Activated T-helper 1 cell treated with anti-CD3 and anti-CD28 coated beads, Interleukin-12 subunit alpha, Interleukin-12 subunit beta, Interleukin-2, Interleukin-4 antibody, amounts not matched to agents 30 ng/mL and 10 ng/mL and 1 ng/mL, durations not matched to agents 14 hours and 24 hours and 36 hours (primary cell): Measurements from ENCODE around the gene TIGD4. TPM values are rescaled to one million over a fixed set of nuclear protein-coding genes. Genes with fewer than 3 reads are reported as not detected.

Experiments
- DNase-seq: peaks from one replicate; pipeline ENCODE4 v3.0.0; 2021; ENCODE audit warnings: low spot score
- H3K27ac Mint-ChIP-seq: one replicate; pipeline ENCODE4 v1.8.0; 2021; ENCODE audit warnings: mild to moderate bottlenecking, mixed read lengths
- H3K27me3 Mint-ChIP-seq: one replicate; pipeline ENCODE4 v1.8.0; 2022; ENCODE audit warnings: mild to moderate bottlenecking, moderate library complexity, mixed read lengths; ENCODE audit not compliant: insufficient read depth
- H3K36me3 Mint-ChIP-seq: one replicate; pipeline ENCODE4 v1.8.0; 2021; ENCODE audit warnings: low read depth, mixed read lengths
- H3K4me1 Mint-ChIP-seq: one replicate; pipeline ENCODE4 v1.8.0; 2021; ENCODE audit warnings: low read depth, mixed read lengths
- H3K4me3 Mint-ChIP-seq: one replicate; pipeline ENCODE4 v1.8.0; 2021; ENCODE audit warnings: mild to moderate bottlenecking, moderate library complexity, mixed read lengths
- H3K9me3 Mint-ChIP-seq: one replicate; pipeline ENCODE4 v1.8.0; 2021; ENCODE audit warnings: mixed read lengths
- intact Hi-C: fragments of 100-400 bp; cut with micrococcal nuclease; formaldehyde crosslinking; loops from one replicate; pipeline ENCODE4 v1.15.1; 2024
- total RNA-seq: library from RNA; stranded (reverse); gene quantifications from 2 replicates; pipeline ENCODE4 v1.2.3, GENCODE V29; 2022

The TIGD4 gene
- total RNA-seq, 1 donor from 2014 or later: 0.57 TPM

DNA sequence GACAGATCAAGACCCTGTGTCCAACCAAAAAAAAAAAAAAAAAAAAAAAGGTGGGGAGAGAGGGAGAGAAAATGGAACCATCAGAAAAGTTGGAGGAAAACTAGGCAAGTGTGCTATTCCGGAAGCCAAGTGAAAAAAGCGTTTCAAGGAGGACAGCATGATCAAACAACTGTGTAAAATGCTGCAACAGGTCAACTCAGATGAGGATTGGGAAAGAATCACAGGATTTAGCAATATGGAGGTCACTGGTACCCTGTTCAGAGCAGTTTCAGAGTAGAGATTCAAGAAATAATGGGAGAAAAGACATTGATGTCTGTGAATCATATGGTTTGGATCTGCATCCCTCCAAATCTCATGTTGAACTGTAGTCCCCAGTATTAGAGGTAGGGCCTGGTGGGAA is 47.5 kb downstream of the TIGD4 start:
- no peak for DNase-seq
- Mint-ChIP-seq H3K4me3 (no peak overlapping the region), H3K27ac (no peak overlapping the region), H3K9me3 (no peaks in the 10 kb centered on the region), H3K4me1 (peaks cover 4% of the 10 kb centered on the region), H3K27me3 (peaks cover 8% of the 10 kb centered on the region), H3K36me3 (no peaks in the 10 kb centered on the region)
- intact Hi-C loops: loop anchor here (5.0 kb wide), 1 partner anchor 50 kb away; no protein-coding TSS in a partner anchor

DNA sequence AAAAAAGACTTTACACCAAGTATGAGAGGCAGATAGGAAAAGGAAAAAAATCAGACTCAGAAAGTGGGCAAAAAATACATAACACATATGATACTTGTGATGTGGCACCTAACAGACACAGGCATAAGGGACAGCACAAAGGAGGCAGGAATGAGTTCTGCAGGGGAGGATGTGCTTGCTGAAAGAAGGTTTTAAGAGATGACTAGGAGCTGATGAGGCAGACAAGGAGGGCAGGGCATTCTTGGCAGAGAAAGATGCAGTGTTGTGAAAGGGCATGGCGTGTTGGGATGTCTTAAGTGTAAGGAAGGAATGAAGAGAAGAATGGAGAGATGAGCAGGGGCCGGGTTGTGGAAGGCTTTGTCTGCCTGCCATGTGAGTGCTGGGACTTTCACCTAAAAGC is 50.1 kb downstream of the TIGD4 start:
- Mint-ChIP-seq H3K9me3 (no peaks in the 10 kb centered on the region), H3K4me3 (no peak overlapping the region), H3K27ac (no peak overlapping the region), H3K27me3 (peaks cover 3% of the 10 kb centered on the region), H3K36me3 (no peaks in the 10 kb centered on the region), H3K4me1 (no peaks in the 10 kb centered on the region)
- intact Hi-C loops: no loop called here
- no peak for DNase-seq

DNA sequence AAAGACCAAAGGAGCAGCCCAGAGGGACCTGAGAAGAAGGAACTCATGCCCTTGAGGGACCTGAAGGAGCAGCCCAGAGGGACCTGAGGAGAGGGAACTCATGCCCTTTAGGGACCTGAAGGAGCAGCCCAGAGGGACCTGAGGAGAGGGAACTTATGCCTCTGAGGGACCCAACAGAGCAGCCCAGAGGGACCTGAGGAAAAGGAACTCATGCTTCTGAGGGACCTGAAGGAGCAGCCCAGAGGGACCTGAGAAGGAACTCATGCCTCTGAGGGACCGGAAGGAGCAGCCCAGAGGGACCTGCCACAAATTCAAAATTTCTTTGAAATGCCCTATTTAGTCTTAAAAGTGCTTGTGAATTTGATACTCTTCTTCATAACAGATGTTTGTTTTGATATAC is 51.2 kb downstream of the TIGD4 start:
- no peaks in the 10 kb centered on the region for H3K36me3 Mint-ChIP-seq
- intact Hi-C loops: no loop called here

DNA sequence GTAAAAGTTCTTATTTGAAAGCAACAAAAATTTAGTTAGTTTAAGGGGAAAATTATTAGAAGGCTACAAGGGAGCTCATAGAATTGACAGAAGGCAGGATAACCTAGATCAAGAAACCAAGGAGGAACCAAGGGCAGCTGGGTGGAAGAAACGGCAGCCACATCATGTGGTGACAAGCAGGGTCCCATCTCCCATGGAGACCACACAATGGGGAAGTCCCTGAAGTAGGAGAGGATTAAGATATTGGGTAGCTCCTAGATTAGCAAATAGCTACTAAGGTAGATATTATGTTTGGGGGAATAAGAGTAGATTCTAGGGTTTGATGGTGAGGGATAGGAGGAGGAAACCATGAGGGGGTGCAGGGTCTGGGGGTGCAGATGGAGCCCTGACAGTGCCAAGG is 51.7 kb downstream of the TIGD4 start:
- intact Hi-C loops: no loop called here
- no peak overlapping the region for H3K4me3 Mint-ChIP-seq
- no peaks in the 10 kb centered on the region for H3K36me3 Mint-ChIP-seq
- no peaks in the 10 kb centered on the region for H3K9me3 Mint-ChIP-seq
- H3K27ac Mint-ChIP-seq: no peak overlapping the region
- no peak for DNase-seq
- peaks cover 5% of the 10 kb centered on the region for H3K4me1 Mint-ChIP-seq
- peaks cover 3% of the 10 kb centered on the region for H3K27me3 Mint-ChIP-seq

More for the DNA sequence above, 51.2 kb downstream of the TIGD4 start:
- H3K9me3 Mint-ChIP-seq: no peaks in the 10 kb centered on the region
- DNase-seq: no peak
- peaks cover under 1% of the 10 kb centered on the region for H3K4me1 Mint-ChIP-seq
- H3K27ac Mint-ChIP-seq: no peak overlapping the region
- peaks cover 3% of the 10 kb centered on the region for H3K27me3 Mint-ChIP-seq
- no peak overlapping the region for H3K4me3 Mint-ChIP-seq

DNA sequence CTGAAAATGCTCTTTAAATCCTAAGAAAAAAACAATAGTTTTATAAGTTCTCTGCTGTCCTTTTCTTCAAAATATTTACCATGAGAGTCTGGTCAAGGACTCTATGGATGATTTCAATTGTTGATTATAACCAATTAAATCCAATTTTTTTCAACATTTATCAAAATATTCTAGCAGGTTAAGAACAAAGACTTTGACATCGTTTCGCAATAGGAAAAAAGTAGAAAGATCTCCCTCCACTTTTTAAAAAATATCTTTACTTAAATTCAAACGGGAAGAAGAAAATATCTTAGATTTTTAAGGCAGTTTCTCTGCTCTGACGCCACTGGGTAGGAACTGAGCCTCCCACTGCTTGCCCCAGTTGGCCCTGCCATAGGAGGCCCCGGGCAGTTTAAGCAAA is 55.0 kb downstream of the TIGD4 start:
- intact Hi-C loops: no loop called here
- no peak overlapping the region for H3K27ac Mint-ChIP-seq
- no peaks in the 10 kb centered on the region for H3K9me3 Mint-ChIP-seq
- H3K36me3 Mint-ChIP-seq: no peaks in the 10 kb centered on the region
- peaks cover 5% of the 10 kb centered on the region for H3K4me1 Mint-ChIP-seq
- no peak overlapping the region for H3K4me3 Mint-ChIP-seq
- no peak for DNase-seq
- H3K27me3 Mint-ChIP-seq: peaks cover 6% of the 10 kb centered on the region

DNA sequence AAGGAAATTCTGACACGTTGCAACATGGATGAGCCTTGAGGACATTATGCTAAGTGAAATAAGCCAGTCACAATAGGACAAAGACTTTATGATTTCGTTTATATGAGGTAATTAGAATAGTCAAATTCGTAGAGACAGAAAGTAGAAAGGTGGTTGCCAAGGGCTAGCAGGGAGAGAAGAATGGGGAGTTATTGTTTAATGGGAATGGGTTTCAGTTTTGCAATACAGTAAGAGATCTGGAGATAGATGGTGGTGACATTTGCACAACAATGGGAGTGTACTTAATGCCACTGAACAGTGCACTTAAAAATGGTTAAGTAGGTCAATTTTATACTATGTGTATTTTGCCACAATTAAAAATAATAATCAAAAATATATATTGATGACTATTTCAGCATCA is 56.3 kb downstream of the TIGD4 start:
- H3K36me3 Mint-ChIP-seq: no peaks in the 10 kb centered on the region
- peaks cover 5% of the 10 kb centered on the region for H3K4me1 Mint-ChIP-seq
- H3K27me3 Mint-ChIP-seq: peaks cover 6% of the 10 kb centered on the region
- H3K4me3 Mint-ChIP-seq: no peak overlapping the region
- no peaks in the 10 kb centered on the region for H3K9me3 Mint-ChIP-seq
- intact Hi-C loops: no loop called here
- no peak for DNase-seq
- no peak overlapping the region for H3K27ac Mint-ChIP-seq

DNA sequence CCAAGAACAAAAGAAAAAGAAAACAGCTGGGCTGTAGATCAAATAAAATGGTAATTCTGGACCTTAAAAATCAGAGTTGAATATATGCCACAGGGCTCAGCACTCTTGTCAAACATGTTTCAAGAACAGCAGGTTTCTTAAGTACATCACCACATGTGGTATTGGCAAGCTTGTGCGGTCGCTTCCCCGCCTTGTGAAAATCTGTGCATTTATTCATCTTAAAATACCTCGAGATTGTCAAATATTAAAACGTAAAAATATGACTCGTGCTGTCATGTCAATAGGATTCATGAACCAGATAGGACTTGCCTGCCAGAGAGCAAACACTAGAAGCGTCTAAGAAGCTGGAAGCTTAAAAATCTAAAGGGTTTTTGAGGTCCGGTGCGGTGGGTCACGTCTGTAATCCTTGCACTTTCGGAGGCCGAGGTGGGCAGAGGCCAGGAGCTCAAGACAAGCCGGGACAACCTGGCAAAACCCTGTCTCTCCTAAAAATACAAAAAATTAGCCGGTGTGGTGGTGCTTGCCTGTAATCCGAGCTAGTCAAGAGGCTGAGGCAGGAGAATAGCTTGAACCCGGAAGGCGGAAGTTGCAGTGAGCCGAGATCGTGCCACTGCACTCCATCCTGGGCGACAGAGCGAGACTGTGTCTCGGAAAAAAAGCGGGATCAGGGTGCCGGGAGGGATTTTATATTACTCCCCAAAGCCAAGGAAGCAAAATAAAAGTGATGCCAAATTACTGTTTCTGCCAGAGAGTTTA is 59.6 kb downstream of the TIGD4 start:
- H3K4me3 Mint-ChIP-seq: no peak overlapping the region
- peaks cover 4% of the 10 kb centered on the region for H3K36me3 Mint-ChIP-seq
- H3K27me3 Mint-ChIP-seq: peaks cover 8% of the 10 kb centered on the region
- H3K9me3 Mint-ChIP-seq: peaks cover 12% of the 10 kb centered on the region
- intact Hi-C loops: no loop called here
- DNase-seq: no peak
- H3K4me1 Mint-ChIP-seq: peaks cover 5% of the 10 kb centered on the region
- no peak overlapping the region for H3K27ac Mint-ChIP-seq

Other genes with a start within 250 kb of the TIGD4 start
- 53.0 and 53.3 TPM in 2 replicates for gene FBXW7, start 243.6 kb downstream of the TIGD4 start, total RNA-seq
- 13.0 and 13.3 TPM in 2 replicates for gene TMEM154, start 99.7 kb downstream of the TIGD4 start, total RNA-seq
- gene ARFIP1, start 224 bp upstream of the TIGD4 start, total RNA-seq: 18.6 and 23.2 TPM in 2 replicates
- 0.10 TPM in 2 replicates for gene FHDC1, start 156.6 kb upstream of the TIGD4 start, total RNA-seq